NT2/D1 (cell line): ENCODE measurements around the gene EDA.

Experiments used
- SUZ12 ChIP-seq: IDR thresholded peaks from 2 replicates; pipeline ENCODE4 v1.6.1; 2011; ENCODE audit not compliant: insufficient read length, insufficient read depth; ENCODE audit errors: extremely low read depth
- YY1 ChIP-seq: IDR thresholded peaks from 2 replicates; pipeline ENCODE4 v1.6.1; 2011; ENCODE audit not compliant: insufficient read length, insufficient read depth

- TF ChIP-seq SUZ12 (no peak), YY1 (no peak)
These were observed 280.1 kb downstream of the EDA start for GRCh38 chrX:69896046-69896445.
